ENCODE data around the gene GC. TPM values are rescaled to one million over a fixed set of nuclear protein-coding genes. Genes with fewer than 3 reads are reported as not detected.
A peak's percentile ranks its signal among the peaks of the same experiment; 100 is the strongest.
"Not testable (repeated sequence)": the region's sequence is repeated elsewhere in the genome, so short reads cannot be mapped to it uniquely, and the experiment has no call there.

The GC gene
- total RNA-seq (2014; rRNA removed; shearing (Covaris generic)): 0.26 TPM in 1 of 2 replicates, not detected in the other

- H3K4me3 ChIP-seq (ENCODE audit: insufficient read depth, low read depth, low read length): no peak within 1 kb of the TSS
- no peaks in the 10 kb centered on the region for H3K36me3 ChIP-seq (replicated peaks; ENCODE audit: control insufficient read depth, insufficient read depth, low read length)
- DNase-seq: no peak
- no peaks in the 10 kb centered on the region for H3K27me3 ChIP-seq (ENCODE audit: control insufficient read depth, insufficient read depth, low read length)
Observed at GRCh38 chr4:71783972-71784371, at the start of gene GC. TSS of gene GC (minus strand) at chr4:71784079. CDS start at chr4:71784018, 61 bp downstream.

- DNase-seq: no peak
- Histone ChIP-seq H3K4me3 (ENCODE audit: insufficient read depth, low read depth, low read length) (no peak overlapping the region), H3K36me3 (replicated peaks; ENCODE audit: control insufficient read depth, insufficient read depth, low read length) (no peaks in the 10 kb centered on the region)
Observed at GRCh38 chr4:71833232-71833900, 49.5 kb upstream of the GC start.

GRCh38 chr4:71832049-71832448 is 48.2 kb upstream of the GC start:
- no peak for DNase-seq
- H3K27me3 ChIP-seq (ENCODE audit: control insufficient read depth, insufficient read depth, low read length): no peaks in the 10 kb centered on the region
- H3K36me3 ChIP-seq (replicated peaks; ENCODE audit: control insufficient read depth, insufficient read depth, low read length): no peaks in the 10 kb centered on the region
- no peak overlapping the region for H3K4me3 ChIP-seq (ENCODE audit: insufficient read depth, low read depth, low read length)

More at GRCh38 chr4:71833232-71833900, 49.5 kb upstream of the GC start:
- no peaks in the 10 kb centered on the region for H3K27me3 ChIP-seq (ENCODE audit: control insufficient read depth, insufficient read depth, low read length)

- no peak for DNase-seq
- no peaks in the 10 kb centered on the region for H3K27me3 ChIP-seq (ENCODE audit: control insufficient read depth, insufficient read depth, low read length)
- no peak overlapping the region for H3K4me3 ChIP-seq (ENCODE audit: insufficient read depth, low read depth, low read length)
- H3K36me3 ChIP-seq (replicated peaks; ENCODE audit: control insufficient read depth, insufficient read depth, low read length): no peaks in the 10 kb centered on the region
Observed at GRCh38 chr4:71830497-71831190, 46.8 kb upstream of the GC start.

GRCh38 chr4:71828470-71828869 is 44.6 kb upstream of the GC start:
- Histone ChIP-seq H3K27me3 (ENCODE audit: control insufficient read depth, insufficient read depth, low read length) (no peaks in the 10 kb centered on the region), H3K4me3 (ENCODE audit: insufficient read depth, low read depth, low read length) (no peak overlapping the region), H3K36me3 (replicated peaks; ENCODE audit: control insufficient read depth, insufficient read depth, low read length) (no peaks in the 10 kb centered on the region)
- no peak for DNase-seq

- DNase-seq: no peak
- H3K27me3 ChIP-seq (ENCODE audit: control insufficient read depth, insufficient read depth, low read length): no peaks in the 10 kb centered on the region
- H3K4me3 ChIP-seq (ENCODE audit: insufficient read depth, low read depth, low read length): no peak overlapping the region
- no peaks in the 10 kb centered on the region for H3K36me3 ChIP-seq (replicated peaks; ENCODE audit: control insufficient read depth, insufficient read depth, low read length)
Observed at GRCh38 chr4:71827826-71828225, 43.9 kb upstream of the GC start.

- DNase-seq: no peak
- no peaks in the 10 kb centered on the region for H3K36me3 ChIP-seq (replicated peaks; ENCODE audit: control insufficient read depth, insufficient read depth, low read length)
- H3K4me3 ChIP-seq (ENCODE audit: insufficient read depth, low read depth, low read length): no peak overlapping the region
Observed at GRCh38 chr4:71816676-71817303, 32.9 kb upstream of the GC start.

GRCh38 chr4:71814433-71814832 is 30.6 kb upstream of the GC start:
- no peaks in the 10 kb centered on the region for H3K36me3 ChIP-seq (replicated peaks; ENCODE audit: control insufficient read depth, insufficient read depth, low read length)
- DNase-seq: peak; percentile 28
- no peaks in the 10 kb centered on the region for H3K27me3 ChIP-seq (ENCODE audit: control insufficient read depth, insufficient read depth, low read length)
- no peak overlapping the region for H3K4me3 ChIP-seq (ENCODE audit: insufficient read depth, low read depth, low read length)

More at GRCh38 chr4:71816676-71817303, 32.9 kb upstream of the GC start:
- no peaks in the 10 kb centered on the region for H3K27me3 ChIP-seq (ENCODE audit: control insufficient read depth, insufficient read depth, low read length)

GRCh38 chr4:71809805-71810204 is 25.9 kb upstream of the GC start:
- H3K4me3 ChIP-seq (ENCODE audit: insufficient read depth, low read depth, low read length); DNase-seq; H3K36me3 ChIP-seq (replicated peaks; ENCODE audit: control insufficient read depth, insufficient read depth, low read length); H3K27me3 ChIP-seq (ENCODE audit: control insufficient read depth, insufficient read depth, low read length): not testable (repeated sequence)

- no peak for DNase-seq
- H3K4me3 ChIP-seq (ENCODE audit: insufficient read depth, low read depth, low read length): no peak overlapping the region
- no peaks in the 10 kb centered on the region for H3K36me3 ChIP-seq (replicated peaks; ENCODE audit: control insufficient read depth, insufficient read depth, low read length)
- no peaks in the 10 kb centered on the region for H3K27me3 ChIP-seq (ENCODE audit: control insufficient read depth, insufficient read depth, low read length)
Observed at GRCh38 chr4:71807469-71807868, 23.6 kb upstream of the GC start.

GRCh38 chr4:71805230-71805629 is 21.4 kb upstream of the GC start:
- DNase-seq; H3K4me3 ChIP-seq (ENCODE audit: insufficient read depth, low read depth, low read length); H3K27me3 ChIP-seq (ENCODE audit: control insufficient read depth, insufficient read depth, low read length); H3K36me3 ChIP-seq (replicated peaks; ENCODE audit: control insufficient read depth, insufficient read depth, low read length): not testable (repeated sequence)

- not testable (repeated sequence) for DNase-seq; H3K36me3 ChIP-seq (replicated peaks; ENCODE audit: control insufficient read depth, insufficient read depth, low read length); H3K27me3 ChIP-seq (ENCODE audit: control insufficient read depth, insufficient read depth, low read length); H3K4me3 ChIP-seq (ENCODE audit: insufficient read depth, low read depth, low read length)
Observed at GRCh38 chr4:71804017-71804697, 20.3 kb upstream of the GC start.

GRCh38 chr4:71785959-71786358 is 2.1 kb upstream of the GC start:
- no peaks in the 10 kb centered on the region for H3K27me3 ChIP-seq (ENCODE audit: control insufficient read depth, insufficient read depth, low read length)
- DNase-seq: no peak
- H3K36me3 ChIP-seq (replicated peaks; ENCODE audit: control insufficient read depth, insufficient read depth, low read length): no peaks in the 10 kb centered on the region
- H3K4me3 ChIP-seq (ENCODE audit: insufficient read depth, low read depth, low read length): no peak overlapping the region

- Histone ChIP-seq H3K36me3 (replicated peaks; ENCODE audit: control insufficient read depth, insufficient read depth, low read length) (no peaks in the 10 kb centered on the region), H3K27me3 (ENCODE audit: control insufficient read depth, insufficient read depth, low read length) (no peaks in the 10 kb centered on the region), H3K4me3 (ENCODE audit: insufficient read depth, low read depth, low read length) (no peak overlapping the region)
- DNase-seq: no peak
Observed at GRCh38 chr4:71784569-71785197, 804 bp upstream of the GC start.

Measured in H7 (cell line).